Activated naive CD8-positive, alpha-beta T cell treated with anti-CD3 and anti-CD28 coated beads, Interleukin-2, amount 50 U/mL, for 24 hours (primary cell): ENCODE results near the gene LTBP4.
"Not testable (repeated sequence)": the region's sequence is repeated elsewhere in the genome, so short reads cannot be mapped to it uniquely, and the experiment has no call there.

Experiments used
- ATAC-seq: fragments of 150-1000 bp; cut with Tn5 transposase; one replicate; pipeline ENCODE4 v1.10.0; 2021
- DNase-seq: peaks from one replicate; pipeline ENCODE4 v3.0.0; 2021
- H3K27ac Mint-ChIP-seq: one replicate; pipeline ENCODE4 v1.8.0; 2021; ENCODE audit warnings: mild to moderate bottlenecking, mixed read lengths
- H3K27me3 Mint-ChIP-seq: one replicate; pipeline ENCODE4 v1.8.0; 2021; ENCODE audit warnings: mixed read lengths
- H3K36me3 Mint-ChIP-seq: one replicate; pipeline ENCODE4 v1.8.0; 2021; ENCODE audit warnings: low read depth, mixed read lengths
- H3K4me1 Mint-ChIP-seq: one replicate; pipeline ENCODE4 v1.8.0; 2021; ENCODE audit warnings: mixed read lengths
- H3K4me3 Mint-ChIP-seq: one replicate; pipeline ENCODE4 v1.8.0; 2021; ENCODE audit warnings: mild to moderate bottlenecking, moderate library complexity, mixed read lengths
- H3K9me3 Mint-ChIP-seq: one replicate; pipeline ENCODE4 v1.8.0; 2021; ENCODE audit warnings: mixed read lengths

The LTBP4 gene

GRCh38 chr19:40586611-40587010 lies 14.6 kb upstream of the LTBP4 start:
- Mint-ChIP-seq H3K36me3 (peaks cover 20% of the 10 kb centered on the region), H3K27ac (no peak overlapping the region), H3K4me3 (no peak overlapping the region), H3K27me3 (no peaks in the 10 kb centered on the region), H3K4me1 (peaks cover 10% of the 10 kb centered on the region), H3K9me3 (no peaks in the 10 kb centered on the region)
- DNase-seq (no peak), ATAC-seq (no peak)

GRCh38 chr19:40588110-40588854 lies 12.9 kb upstream of the LTBP4 start:
- no peaks in the 10 kb centered on the region for H3K27me3 Mint-ChIP-seq
- peaks cover 14% of the 10 kb centered on the region for H3K36me3 Mint-ChIP-seq
- ATAC-seq (no peak), DNase-seq (no peak)
- peaks cover 10% of the 10 kb centered on the region for H3K4me1 Mint-ChIP-seq
- no peak overlapping the region for H3K4me3 Mint-ChIP-seq
- no peak overlapping the region for H3K27ac Mint-ChIP-seq
- no peaks in the 10 kb centered on the region for H3K9me3 Mint-ChIP-seq

- no peaks in the 10 kb centered on the region for H3K27me3 Mint-ChIP-seq
- no peaks in the 10 kb centered on the region for H3K9me3 Mint-ChIP-seq
- no peak overlapping the region for H3K4me3 Mint-ChIP-seq
- no peak for DNase-seq
- peaks cover 13% of the 10 kb centered on the region for H3K36me3 Mint-ChIP-seq
- no peak for ATAC-seq
- no peak overlapping the region for H3K27ac Mint-ChIP-seq
- peaks cover 9% of the 10 kb centered on the region for H3K4me1 Mint-ChIP-seq
Observed at GRCh38 chr19:40588926-40589569, 12.1 kb upstream of the LTBP4 start.

GRCh38 chr19:40589591-40590429 lies 11.4 kb upstream of the LTBP4 start:
- Mint-ChIP-seq H3K4me3 (no peak overlapping the region), H3K36me3 (peaks cover 12% of the 10 kb centered on the region), H3K9me3 (no peaks in the 10 kb centered on the region), H3K27ac (no peak overlapping the region), H3K27me3 (peaks cover 4% of the 10 kb centered on the region), H3K4me1 (peaks cover 12% of the 10 kb centered on the region)
- no peak for ATAC-seq
- DNase-seq: no peak

- Mint-ChIP-seq H3K36me3 (peaks cover 12% of the 10 kb centered on the region), H3K4me1 (peaks cover 15% of the 10 kb centered on the region), H3K27ac (no peak overlapping the region), H3K27me3 (peaks cover 6% of the 10 kb centered on the region), H3K9me3 (no peaks in the 10 kb centered on the region), H3K4me3 (no peak overlapping the region)
- ATAC-seq (no peak), DNase-seq (no peak)
Observed at GRCh38 chr19:40590464-40591265, 10.5 kb upstream of the LTBP4 start.

GRCh38 chr19:40591724-40592123 lies 9.4 kb upstream of the LTBP4 start:
- H3K4me1 Mint-ChIP-seq: peaks cover 16% of the 10 kb centered on the region
- peaks cover 12% of the 10 kb centered on the region for H3K27me3 Mint-ChIP-seq
- not testable (repeated sequence) for H3K36me3 Mint-ChIP-seq, DNase-seq, ATAC-seq, H3K27ac Mint-ChIP-seq, H3K4me3 Mint-ChIP-seq, H3K9me3 Mint-ChIP-seq

GRCh38 chr19:40592170-40592569 lies 9.0 kb upstream of the LTBP4 start:
- no peak overlapping the region for H3K4me3 Mint-ChIP-seq
- H3K9me3 Mint-ChIP-seq: no peaks in the 10 kb centered on the region
- peaks cover 2% of the 10 kb centered on the region for H3K36me3 Mint-ChIP-seq
- ATAC-seq (peak; percentile 44), DNase-seq (no peak)
- H3K4me1 Mint-ChIP-seq: peaks cover 16% of the 10 kb centered on the region
- H3K27ac Mint-ChIP-seq: no peak overlapping the region
- H3K27me3 Mint-ChIP-seq: peaks cover 13% of the 10 kb centered on the region

- H3K27me3 Mint-ChIP-seq: peaks cover 30% of the 10 kb centered on the region
- H3K4me3 Mint-ChIP-seq: no peak overlapping the region
- no peaks in the 10 kb centered on the region for H3K36me3 Mint-ChIP-seq
Observed at GRCh38 chr19:40594255-40594654, 6.9 kb upstream of the LTBP4 start.

GRCh38 chr19:40594657-40595091 lies 6.5 kb upstream of the LTBP4 start:
- DNase-seq: no peak
- Mint-ChIP-seq H3K27ac (no peak overlapping the region), H3K36me3 (no peaks in the 10 kb centered on the region), H3K4me3 (no peak overlapping the region), H3K4me1 (peaks cover 34% of the 10 kb centered on the region), H3K9me3 (no peaks in the 10 kb centered on the region), H3K27me3 (peaks cover 34% of the 10 kb centered on the region)
- ATAC-seq: no peak

More at GRCh38 chr19:40594255-40594654, 6.9 kb upstream of the LTBP4 start:
- ATAC-seq (no peak), DNase-seq (no peak)
- H3K27ac Mint-ChIP-seq: no peak overlapping the region
- no peaks in the 10 kb centered on the region for H3K9me3 Mint-ChIP-seq
- peaks cover 30% of the 10 kb centered on the region for H3K4me1 Mint-ChIP-seq

GRCh38 chr19:40596608-40597328 lies 4.4 kb upstream of the LTBP4 start:
- H3K36me3 Mint-ChIP-seq: no peaks in the 10 kb centered on the region
- peaks cover 45% of the 10 kb centered on the region for H3K27me3 Mint-ChIP-seq
- DNase-seq (peak; percentile 46), ATAC-seq (no peak)
- peaks cover 44% of the 10 kb centered on the region for H3K4me1 Mint-ChIP-seq
- no peak overlapping the region for H3K27ac Mint-ChIP-seq
- no peaks in the 10 kb centered on the region for H3K9me3 Mint-ChIP-seq
- no peak overlapping the region for H3K4me3 Mint-ChIP-seq

- H3K27ac Mint-ChIP-seq: no peak overlapping the region
- no peak for ATAC-seq
- H3K9me3 Mint-ChIP-seq: no peaks in the 10 kb centered on the region
- peaks cover 46% of the 10 kb centered on the region for H3K4me1 Mint-ChIP-seq
- peak overlapping the region; percentile 35 for H3K4me3 Mint-ChIP-seq
- H3K36me3 Mint-ChIP-seq: no peaks in the 10 kb centered on the region
- no peak for DNase-seq
- peaks cover 49% of the 10 kb centered on the region for H3K27me3 Mint-ChIP-seq
Observed at GRCh38 chr19:40597329-40597838, 3.8 kb upstream of the LTBP4 start.

GRCh38 chr19:40598121-40598917 lies 2.9 kb upstream of the LTBP4 start:
- Mint-ChIP-seq H3K27ac (no peak overlapping the region), H3K36me3 (no peaks in the 10 kb centered on the region), H3K4me1 (peaks cover 54% of the 10 kb centered on the region), H3K4me3 (peak overlapping the region; percentile 36), H3K9me3 (no peaks in the 10 kb centered on the region), H3K27me3 (peaks cover 54% of the 10 kb centered on the region)
- peak; percentile 91 for DNase-seq
- peak; percentile 58 for ATAC-seq

GRCh38 chr19:40598918-40599307 lies 2.3 kb upstream of the LTBP4 start:
- Mint-ChIP-seq H3K27me3 (peaks cover 54% of the 10 kb centered on the region), H3K27ac (no peak overlapping the region), H3K36me3 (no peaks in the 10 kb centered on the region), H3K4me3 (no peak overlapping the region), H3K9me3 (no peaks in the 10 kb centered on the region), H3K4me1 (peaks cover 60% of the 10 kb centered on the region)
- no peak for ATAC-seq
- DNase-seq: no peak
